B cell (primary cell): ENCODE results near the gene TNFAIP8L2.

Source experiments
- EZH2 ChIP-seq: IDR thresholded peaks from 2 replicates; pipeline ENCODE4 v1.6.1; 2012; ENCODE audit warnings: borderline replicate concordance, low read depth, mild to moderate bottlenecking, moderate library complexity, low read length; ENCODE audit not compliant: insufficient read depth, poor library complexity, severe bottlenecking
- TF ChIP-seq, protein P1 (sequence below): fragments of 200-600 bp; IDR thresholded peaks from one replicate; pipeline ENCODE4 v1.8.0; 2022; ENCODE audit warnings: antibody characterized with exemption, mild to moderate bottlenecking

DNA sequence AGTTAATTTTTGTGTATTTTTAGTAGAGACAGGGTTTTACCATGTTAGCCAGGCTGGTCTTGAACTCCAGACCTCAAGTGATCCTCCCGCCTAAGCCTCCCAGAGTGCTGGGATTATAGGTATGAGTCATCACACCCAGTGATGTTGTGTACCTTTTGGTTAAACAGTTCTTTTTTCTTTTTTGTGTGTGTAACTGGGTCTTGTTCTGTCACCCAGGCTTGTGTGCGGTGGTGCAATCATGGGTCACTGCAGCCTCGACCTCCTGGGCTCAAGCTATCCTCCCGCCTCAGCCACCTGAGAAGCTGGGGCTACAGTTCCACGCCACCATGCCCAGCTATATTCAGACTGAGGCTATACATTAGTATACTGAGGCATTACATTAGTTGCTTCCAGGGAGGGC, 48.1 kb upstream of the TNFAIP8L2 start:
- TF ChIP-seq EZH2 = no peak
- TF ChIP-seq, protein P1, sequence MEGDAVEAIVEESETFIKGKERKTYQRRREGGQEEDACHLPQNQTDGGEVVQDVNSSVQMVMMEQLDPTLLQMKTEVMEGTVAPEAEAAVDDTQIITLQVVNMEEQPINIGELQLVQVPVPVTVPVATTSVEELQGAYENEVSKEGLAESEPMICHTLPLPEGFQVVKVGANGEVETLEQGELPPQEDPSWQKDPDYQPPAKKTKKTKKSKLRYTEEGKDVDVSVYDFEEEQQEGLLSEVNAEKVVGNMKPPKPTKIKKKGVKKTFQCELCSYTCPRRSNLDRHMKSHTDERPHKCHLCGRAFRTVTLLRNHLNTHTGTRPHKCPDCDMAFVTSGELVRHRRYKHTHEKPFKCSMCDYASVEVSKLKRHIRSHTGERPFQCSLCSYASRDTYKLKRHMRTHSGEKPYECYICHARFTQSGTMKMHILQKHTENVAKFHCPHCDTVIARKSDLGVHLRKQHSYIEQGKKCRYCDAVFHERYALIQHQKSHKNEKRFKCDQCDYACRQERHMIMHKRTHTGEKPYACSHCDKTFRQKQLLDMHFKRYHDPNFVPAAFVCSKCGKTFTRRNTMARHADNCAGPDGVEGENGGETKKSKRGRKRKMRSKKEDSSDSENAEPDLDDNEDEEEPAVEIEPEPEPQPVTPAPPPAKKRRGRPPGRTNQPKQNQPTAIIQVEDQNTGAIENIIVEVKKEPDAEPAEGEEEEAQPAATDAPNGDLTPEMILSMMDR = no peak
